Myocyte (in vitro differentiated cells): ENCODE data around the gene ATP13A2. TPM values are rescaled to one million over a fixed set of nuclear protein-coding genes. Genes with fewer than 3 reads are reported as not detected.
A peak's percentile ranks its signal among the peaks of the same experiment; 100 is the strongest.

Experiments used
- DNase-seq: peaks from one replicate; pipeline ENCODE4 v3.0.0-alpha.2; 2012; ENCODE audit warnings: low read depth
- total RNA-seq: library from RNA; depleted of rRNA; stranded (reverse); fragments of >200 nt; gene quantifications from 2 replicates; pipeline ENCODE4 v1.2.3, GENCODE V29; 2014

ATP13A2 gene
- total RNA-seq, 1 donor from 2014 or later, result 25.7 TPM

GRCh38 chr1:16980473-16981268 lies 31.1 kb downstream of the ATP13A2 start, which contains the start of gene MFAP2:
MFAP2 (minus strand) TSS chr1:16980620; CDS start chr1:16978273, 2,347 bp downstream.
- DNase-seq, result no peak

DNA sequence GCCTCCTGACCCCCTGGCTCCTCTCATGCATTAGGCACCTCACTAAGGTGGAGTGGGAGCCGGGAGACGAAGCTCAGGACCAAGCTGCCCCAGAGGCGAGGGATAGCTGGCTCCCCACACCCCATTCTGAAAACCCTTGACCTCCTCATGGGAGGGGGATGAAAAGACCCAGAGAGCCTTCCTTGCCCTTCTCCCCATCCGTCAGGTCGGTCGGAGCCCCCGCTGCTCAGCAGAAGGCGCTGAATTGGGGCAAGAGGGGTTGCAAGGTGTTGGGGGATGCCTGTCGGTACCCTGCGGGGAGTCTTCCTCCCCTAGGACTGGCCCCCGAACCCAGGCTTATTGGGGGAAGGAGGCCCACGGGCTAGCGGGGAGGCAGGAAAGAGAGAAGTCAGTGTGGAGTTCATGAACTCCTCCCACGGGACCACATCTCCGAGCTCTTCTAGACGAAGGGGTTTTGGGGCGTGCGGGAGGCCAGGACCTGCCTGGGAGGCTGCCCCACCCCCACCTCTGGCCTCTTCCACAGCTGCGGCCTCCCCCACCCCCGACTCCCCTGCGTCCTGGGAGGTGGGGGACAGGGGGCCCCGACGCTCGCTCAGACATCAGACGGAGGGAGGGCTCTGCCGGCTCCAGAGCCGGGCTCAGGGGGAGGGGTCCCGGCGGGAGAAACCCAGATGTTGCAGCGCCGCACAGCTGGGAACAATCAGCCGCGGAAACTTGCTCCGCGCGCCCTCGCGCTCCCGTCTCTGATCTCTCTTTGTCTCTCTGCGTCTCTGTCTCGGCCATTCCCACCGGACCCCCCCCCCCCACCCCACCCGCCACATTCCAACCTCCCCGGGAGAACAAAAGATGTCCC lies 32.0 kb downstream of the ATP13A2 start:
- DNase-seq, result no peak

DNA sequence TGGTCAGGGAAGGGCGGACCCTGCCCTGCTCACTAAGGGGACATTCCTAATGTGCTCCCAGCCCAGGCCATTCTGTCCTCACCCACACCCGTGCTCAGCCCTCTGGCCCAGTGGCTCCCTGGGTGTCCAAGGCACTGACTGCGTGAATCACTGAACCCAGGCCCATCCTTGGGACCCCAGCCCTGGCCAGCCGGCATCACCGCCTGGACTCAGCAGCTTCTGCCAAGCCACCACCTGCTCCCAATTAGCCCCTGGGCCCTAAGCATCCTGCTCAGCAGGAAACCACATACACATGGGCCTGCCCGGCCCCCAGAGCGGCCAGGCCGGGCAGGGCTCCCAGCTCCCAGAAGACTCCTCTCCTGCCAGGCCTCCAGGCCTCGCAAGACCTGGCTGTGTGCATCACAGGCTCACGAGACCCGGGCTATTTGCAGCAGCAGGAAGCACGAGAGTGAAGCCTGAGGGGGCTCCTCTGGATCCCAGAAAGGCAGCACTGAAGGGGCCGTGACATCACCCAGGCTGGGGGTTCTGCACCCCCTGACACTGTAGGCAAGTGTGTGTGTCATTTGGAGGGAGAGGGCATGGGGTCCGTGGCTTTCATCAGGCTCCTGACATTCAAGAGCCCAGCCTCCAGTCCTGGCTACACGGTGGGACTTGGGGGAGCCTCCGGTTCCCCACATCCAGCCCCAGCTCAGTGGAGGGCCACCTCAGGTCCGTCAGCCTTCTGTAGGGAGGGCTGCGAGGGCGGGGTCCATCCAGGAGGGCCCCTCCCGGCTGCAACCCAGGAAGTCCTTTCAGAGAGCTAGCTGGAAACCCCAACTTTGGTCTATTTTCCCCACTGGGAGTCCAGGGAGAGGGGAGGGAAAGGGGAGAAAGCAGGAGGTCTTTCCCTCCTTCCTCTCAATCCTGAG lies 32.9 kb downstream of the ATP13A2 start:
- no peak for DNase-seq

GRCh38 chr1:16978139-16978538 lies 33.6 kb downstream of the ATP13A2 start:
- no peak for DNase-seq

GRCh38 chr1:16977377-16977776 lies 34.4 kb downstream of the ATP13A2 start:
- DNase-seq, result no peak

- DNase-seq, result no peak
Observed at GRCh38 chr1:16976966-16977365, 34.8 kb downstream of the ATP13A2 start.

DNA sequence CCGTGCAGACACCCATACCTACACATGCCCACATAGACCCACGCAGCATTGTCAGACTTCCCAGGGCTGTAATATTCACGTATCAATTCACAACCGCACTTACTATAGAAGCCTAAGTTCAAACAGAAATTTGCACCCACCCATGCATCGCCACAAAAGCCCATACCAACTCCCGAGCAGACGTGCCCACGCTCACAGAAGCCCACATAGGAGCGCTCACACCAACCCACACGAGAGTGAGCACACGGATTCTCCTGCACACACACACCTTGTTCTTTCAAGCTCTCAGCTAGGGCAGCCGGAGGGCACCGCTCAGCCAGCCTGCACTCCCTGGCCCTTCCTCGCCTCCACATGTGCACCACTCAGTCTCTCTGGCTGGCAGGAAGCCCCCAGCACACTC lies 35.9 kb downstream of the ATP13A2 start:
- no peak for DNase-seq

DNA sequence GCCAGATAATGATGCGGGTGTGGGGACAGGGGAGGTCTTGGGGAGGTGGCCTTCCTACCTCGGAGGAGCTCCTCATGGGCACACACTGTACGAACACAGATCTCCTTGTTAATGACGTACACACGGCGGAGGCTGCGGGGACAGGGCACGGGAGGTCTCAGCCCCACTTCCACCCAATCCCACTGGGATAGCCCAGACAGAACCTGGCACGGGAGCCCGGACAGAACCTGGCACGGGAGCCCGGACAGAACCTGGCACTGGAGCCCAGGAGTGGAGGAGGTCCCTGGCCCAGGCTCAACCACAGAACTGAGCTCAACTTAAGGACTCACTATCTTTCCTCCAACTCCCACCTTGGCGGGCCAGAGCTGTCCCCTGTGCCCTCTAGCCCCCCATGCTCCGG lies 36.5 kb downstream of the ATP13A2 start:
- no peak for DNase-seq

DNA sequence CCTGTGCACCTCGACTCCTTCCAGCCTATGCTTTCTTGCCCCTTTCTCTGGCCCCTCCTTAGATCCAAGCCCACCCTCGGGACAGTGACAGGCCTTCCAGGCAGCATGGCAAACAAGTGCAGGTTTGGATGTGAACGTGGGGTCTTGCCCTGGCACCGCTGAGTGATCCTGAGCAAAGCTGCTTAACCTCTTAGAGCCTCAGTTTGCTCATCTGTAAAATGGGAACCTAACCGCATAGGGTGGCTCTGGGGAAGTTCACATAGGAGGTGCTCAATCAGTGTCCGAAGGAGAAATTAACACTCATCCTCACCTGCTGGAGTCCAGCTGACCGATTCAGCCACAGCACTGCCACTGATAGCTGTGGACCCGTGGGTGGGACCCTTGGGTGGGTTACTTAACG lies 38.5 kb downstream of the ATP13A2 start:
- no peak for DNase-seq

GRCh38 chr1:16972189-16972895 lies 39.4 kb downstream of the ATP13A2 start:
- DNase-seq, result no peak

DNA sequence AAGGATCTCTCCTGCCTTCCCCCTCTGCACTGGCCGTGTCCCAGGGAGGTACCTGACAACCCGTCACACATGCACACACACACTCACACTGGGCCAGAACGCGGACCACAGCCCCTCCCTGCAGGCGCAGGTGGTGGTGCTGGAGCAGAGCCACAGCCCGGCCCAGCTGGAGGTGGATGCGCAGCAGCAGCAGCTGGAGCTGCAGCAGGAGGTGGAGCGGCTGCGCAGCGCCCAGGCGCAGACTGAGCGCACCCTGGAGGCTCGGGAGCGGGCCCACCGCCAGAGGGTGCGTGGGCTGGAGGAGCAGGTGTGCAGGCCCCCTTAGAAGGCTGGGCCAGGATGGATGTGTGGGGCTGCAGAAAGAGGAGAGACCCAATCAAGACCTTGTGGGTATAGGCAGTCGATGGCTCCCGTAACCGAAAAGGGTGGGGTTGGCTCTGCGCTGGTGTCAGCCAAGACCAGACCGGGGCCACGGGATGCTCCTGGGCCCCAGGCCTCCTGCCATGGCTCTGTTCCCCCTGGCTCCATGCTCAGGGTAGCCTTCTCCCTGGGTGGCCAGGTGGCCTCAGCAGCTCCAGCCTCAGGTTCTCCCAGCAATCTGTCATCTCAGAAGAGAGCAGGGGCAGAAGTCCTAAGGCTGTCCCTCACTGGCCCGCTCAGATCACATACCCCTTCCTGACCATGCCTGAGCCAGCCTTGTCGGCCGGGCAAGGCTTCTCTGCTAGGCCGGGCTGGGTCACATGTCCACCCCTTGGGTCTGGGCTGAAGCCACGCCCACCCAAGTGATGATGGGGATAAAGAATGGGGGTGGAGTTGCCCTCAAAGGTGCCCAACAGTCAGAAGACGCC lies 40.2 kb downstream of the ATP13A2 start:
- DNase-seq, result no peak

GRCh38 chr1:16970132-16970910 lies 41.4 kb downstream of the ATP13A2 start:
- DNase-seq, result no peak

- no peak for DNase-seq
Observed at GRCh38 chr1:16969651-16970050, 42.1 kb downstream of the ATP13A2 start.

GRCh38 chr1:16969057-16969611 lies 42.6 kb downstream of the ATP13A2 start:
- no peak for DNase-seq

DNA sequence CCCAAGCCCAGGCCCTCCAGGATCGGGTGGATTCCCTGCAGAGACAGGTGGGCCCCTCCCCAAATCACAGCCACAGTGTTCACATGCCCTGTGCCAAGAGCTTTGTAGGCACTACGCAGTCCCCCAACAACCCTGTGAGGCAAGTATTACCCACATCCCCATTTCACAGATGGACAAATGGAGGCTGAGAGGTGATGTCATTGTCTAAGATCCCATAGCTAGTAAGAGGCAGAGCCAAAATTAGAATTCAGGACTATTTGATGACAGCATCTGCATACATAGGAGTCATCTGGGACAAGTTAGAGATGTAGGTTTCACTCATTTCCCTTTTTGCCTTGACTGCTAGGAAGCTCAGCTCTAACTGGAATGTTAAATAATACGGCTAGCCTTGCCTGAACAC lies 43.4 kb downstream of the ATP13A2 start:
- DNase-seq, result no peak

- DNase-seq, result no peak
Observed at GRCh38 chr1:16967962-16968361, 43.8 kb downstream of the ATP13A2 start.

DNA sequence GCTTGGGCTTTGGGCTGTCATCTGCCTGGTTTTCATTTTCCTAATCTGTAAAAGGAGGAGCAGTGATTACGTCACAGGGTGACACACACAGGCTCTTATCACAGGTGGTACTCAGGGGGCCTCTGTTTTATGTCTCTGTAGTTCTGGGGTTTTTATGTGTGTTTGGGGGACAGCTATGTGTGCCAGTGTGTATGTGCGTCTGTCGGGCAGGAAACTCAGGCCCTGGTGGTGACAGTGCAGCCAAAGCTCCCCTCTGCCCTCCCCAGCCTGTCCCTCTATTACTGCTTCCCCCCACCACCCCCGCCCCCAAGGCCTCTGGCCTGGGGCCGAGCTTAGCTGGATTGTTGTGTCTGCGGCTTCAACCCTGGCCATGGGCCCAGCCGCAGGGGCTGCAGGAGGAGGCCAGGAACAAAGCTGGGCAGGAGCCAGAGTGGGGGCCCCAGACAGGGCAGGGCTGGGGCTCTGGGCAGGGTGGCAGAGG lies 44.6 kb downstream of the ATP13A2 start:
- peak; percentile 22 for DNase-seq

DNA sequence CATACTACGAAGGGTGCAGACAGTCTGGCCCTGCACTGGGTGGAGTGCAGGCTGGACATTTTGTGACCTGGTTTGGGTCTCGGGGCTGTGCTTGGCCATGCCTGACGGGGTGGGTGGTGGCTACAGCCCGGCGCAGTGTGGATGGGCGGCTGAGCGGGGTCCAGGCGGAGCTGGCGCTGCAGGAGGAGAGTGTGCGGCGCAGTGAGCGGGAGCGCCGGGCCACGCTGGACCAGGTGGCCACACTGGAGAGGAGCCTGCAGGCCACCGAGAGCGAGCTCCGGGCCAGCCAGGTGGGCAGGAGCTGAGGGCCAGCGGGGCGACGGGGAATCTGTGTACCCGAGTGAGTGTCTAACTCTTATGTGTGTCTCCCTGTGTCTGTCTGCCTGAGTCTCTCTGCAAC lies 45.4 kb downstream of the ATP13A2 start:
- no peak for DNase-seq
